ENCODE measurements around the gene ZIC5.

GRCh38 chr13:99944102-99944501 lies 27.5 kb downstream of the ZIC5 start:
- TF ChIP-seq CTCF (IDR thresholded peaks at IDR 0.05) = no peak
- no peak for TF ChIP-seq POLR2A (IDR thresholded peaks at IDR 0.05)
- no peak for TF ChIP-seq EP300 (IDR thresholded peaks at IDR 0.05)
- no peak for TF ChIP-seq POLR2AphosphoS5 (IDR thresholded peaks at IDR 0.05)
